ENCODE results near the gene AMY1B.
"Not testable (repeated sequence)": the region's sequence is repeated elsewhere in the genome, so short reads cannot be mapped to it uniquely, and the experiment has no call there.

Gene AMY1B

DNA sequence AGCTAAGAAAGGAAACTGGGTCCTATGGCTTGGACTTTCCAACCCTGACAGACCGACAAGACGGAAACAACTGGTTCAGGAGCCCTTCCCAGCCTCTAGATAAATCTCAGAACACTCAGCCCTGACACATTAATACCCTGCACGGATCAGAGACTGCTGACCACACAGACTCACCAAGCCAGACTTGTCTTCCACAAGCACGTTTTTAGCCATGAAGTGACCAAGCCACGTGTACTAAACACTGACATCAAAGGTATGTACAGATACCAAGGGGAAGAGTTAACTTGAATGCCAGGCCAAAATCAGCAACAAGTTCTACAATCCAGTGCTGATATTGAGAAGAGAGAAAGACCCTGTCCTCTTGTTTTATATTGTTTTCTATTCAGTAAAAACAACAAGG lies at the start of gene AMY1B:
Gene AMY1B, minus strand, starts transcription at position 101 of the 400 bp plus-strand sequence. CDS start 571 bp downstream, outside the sequence.
- not testable (repeated sequence) for DNase-seq (ENCODE audit: low spot score)

GRCh38 chr1:103745040-103745439 lies 49.0 kb upstream of the AMY1B start:
- not testable (repeated sequence) for DNase-seq (ENCODE audit: low spot score)

GRCh38 chr1:103744449-103744848 lies 48.4 kb upstream of the AMY1B start:
- not testable (repeated sequence) for DNase-seq (ENCODE audit: low spot score)

DNA sequence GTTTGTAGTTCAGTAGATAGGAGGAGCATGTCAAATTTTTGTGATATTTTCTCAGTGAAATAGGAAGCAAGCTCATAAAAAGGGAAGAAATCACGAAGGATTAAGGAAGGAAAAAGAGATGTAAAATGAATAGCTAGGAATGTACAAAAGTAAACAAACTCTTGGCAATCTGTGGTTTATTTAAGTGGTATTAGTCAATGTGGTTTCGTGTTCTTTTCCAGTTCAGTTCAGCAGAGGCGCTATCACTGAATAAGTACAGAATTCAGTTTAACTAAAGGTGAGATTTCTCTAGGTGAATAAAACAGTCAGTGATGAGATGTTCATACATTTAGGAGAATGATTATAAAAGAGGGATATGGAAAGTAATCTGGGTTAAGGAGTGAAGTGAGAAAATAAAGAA lies 42.0 kb upstream of the AMY1B start:
- DNase-seq (ENCODE audit: low spot score): not testable (repeated sequence)

GRCh38 chr1:103735334-103735733 lies 39.3 kb upstream of the AMY1B start:
- not testable (repeated sequence) for DNase-seq (ENCODE audit: low spot score)

GRCh38 chr1:103721473-103721872 lies 25.5 kb upstream of the AMY1B start:
- DNase-seq (ENCODE audit: low spot score): not testable (repeated sequence)

DNA sequence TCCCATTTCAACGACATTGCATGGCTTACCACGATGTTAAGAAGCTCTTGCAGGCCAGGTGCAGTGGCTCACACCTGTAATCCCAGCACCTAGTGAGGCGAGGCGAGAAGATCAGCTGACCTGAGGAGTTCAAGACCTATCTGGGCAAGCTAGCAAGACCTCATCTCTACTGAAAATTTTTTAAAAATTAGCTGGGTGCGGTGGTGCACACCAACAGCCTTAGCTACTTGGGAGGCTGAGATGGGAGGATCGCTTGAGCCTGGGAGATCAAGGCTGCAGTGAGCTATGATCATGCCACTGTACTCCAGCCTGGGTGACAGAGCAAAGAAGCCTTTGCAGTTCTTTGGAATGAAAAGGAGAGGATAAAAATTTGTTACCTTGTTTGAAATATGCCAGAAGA lies 21.4 kb upstream of the AMY1B start:
- not testable (repeated sequence) for DNase-seq (ENCODE audit: low spot score)

- not testable (repeated sequence) for DNase-seq (ENCODE audit: low spot score)
These were observed 14.4 kb upstream of the AMY1B start for GRCh38 chr1:103710381-103710780.

- DNase-seq (ENCODE audit: low spot score): not testable (repeated sequence)
These were observed 11.7 kb upstream of the AMY1B start for GRCh38 chr1:103707670-103708069.

DNA sequence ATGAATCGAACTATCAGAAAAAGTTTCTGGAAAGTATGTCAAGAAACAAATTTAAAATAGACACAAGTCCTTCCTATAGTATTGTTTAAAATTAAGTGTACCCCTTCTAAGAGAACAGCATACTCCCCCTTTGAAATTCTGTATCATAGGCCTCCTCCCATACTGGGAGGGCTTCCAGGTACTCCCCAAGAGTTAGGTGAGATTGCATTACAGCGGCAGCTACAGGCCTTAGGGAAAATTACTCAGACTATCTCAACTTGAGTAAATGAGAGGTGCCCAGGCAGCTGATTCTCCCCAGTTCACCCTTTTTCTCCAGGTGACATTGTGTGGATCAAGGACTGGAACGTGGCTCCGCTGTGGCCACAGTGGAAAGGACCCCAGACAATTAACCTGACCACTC lies 5.2 kb upstream of the AMY1B start:
- DNase-seq (ENCODE audit: low spot score): not testable (repeated sequence)

DNA sequence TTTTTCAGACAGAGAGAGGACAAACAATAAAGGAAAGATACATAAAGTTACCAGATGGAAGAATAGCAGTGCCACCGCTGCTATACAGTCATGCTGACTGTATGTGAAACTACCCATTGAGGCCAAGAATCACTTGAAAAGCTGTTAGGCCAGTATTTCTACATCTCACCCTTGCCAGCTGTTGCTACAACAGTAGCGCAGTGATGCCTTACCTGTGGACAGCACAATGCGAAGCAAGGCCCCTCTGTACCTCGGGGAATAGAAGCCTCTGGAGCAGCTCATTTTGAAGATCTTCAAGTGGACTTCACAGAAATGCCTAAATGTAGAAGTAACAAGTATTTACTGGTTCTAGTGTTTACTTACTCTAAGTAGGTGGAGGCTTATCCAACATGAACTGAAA lies 4.7 kb upstream of the AMY1B start:
- not testable (repeated sequence) for DNase-seq (ENCODE audit: low spot score)

DNA sequence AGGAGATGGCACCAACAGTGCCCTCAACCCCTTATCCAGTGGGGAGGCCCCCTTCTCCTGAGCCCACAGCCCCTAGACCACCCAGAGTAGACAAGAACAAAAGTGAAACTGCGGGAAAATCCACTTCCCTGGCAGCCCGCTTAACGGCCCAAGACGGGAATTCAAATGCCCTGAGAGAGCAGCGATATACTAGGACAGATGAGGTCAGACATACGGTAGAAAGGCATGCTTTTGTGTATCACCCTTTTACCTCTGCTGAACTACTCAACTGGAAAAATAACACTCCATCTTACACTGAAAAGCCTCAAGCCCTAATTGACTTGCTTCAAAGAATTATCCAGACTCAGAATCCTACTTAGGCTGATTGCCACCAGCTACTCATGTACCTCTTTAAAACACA lies 1.4 kb upstream of the AMY1B start:
- DNase-seq (ENCODE audit: low spot score): not testable (repeated sequence)

- not testable (repeated sequence) for DNase-seq (ENCODE audit: low spot score)
These were observed 19.7 kb downstream of the AMY1B start for GRCh38 chr1:103676335-103676734.

DNA sequence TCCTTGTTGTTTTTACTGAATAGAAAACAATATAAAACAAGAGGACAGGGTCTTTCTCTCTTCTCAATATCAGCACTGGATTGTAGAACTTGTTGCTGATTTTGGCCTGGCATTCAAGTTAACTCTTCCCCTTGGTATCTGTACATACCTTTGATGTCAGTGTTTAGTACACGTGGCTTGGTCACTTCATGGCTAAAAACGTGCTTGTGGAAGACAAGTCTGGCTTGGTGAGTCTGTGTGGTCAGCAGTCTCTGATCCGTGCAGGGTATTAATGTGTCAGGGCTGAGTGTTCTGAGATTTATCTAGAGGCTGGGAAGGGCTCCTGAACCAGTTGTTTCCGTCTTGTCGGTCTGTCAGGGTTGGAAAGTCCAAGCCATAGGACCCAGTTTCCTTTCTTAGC lies 40.5 kb downstream of the AMY1B start, which contains the start of gene AMY1A:
Gene AMY1A, plus strand, starts transcription at position 301 of the 400 bp plus-strand sequence. CDS start 571 bp downstream, outside the sequence.
- DNase-seq (ENCODE audit: low spot score): not testable (repeated sequence)

GRCh38 chr1:103654133-103654532 lies 41.9 kb downstream of the AMY1B start:
- not testable (repeated sequence) for DNase-seq (ENCODE audit: low spot score)

GRCh38 chr1:103650889-103651288 lies 45.1 kb downstream of the AMY1B start:
- DNase-seq (ENCODE audit: low spot score): not testable (repeated sequence)

- DNase-seq (ENCODE audit: low spot score): not testable (repeated sequence)
These were observed 45.7 kb downstream of the AMY1B start for GRCh38 chr1:103650305-103650704.

DNA sequence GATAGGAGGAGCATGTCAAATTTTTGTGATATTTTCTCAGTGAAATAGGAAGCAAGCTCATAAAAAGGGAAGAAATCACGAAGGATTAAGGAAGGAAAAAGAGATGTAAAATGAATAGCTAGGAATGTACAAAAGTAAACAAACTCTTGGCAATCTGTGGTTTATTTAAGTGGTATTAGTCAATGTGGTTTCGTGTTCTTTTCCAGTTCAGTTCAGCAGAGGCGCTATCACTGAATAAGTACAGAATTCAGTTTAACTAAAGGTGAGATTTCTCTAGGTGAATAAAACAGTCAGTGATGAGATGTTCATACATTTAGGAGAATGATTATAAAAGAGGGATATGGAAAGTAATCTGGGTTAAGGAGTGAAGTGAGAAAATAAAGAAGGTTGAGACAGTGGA lies 52.1 kb downstream of the AMY1B start:
- not testable (repeated sequence) for DNase-seq (ENCODE audit: low spot score)

DNA sequence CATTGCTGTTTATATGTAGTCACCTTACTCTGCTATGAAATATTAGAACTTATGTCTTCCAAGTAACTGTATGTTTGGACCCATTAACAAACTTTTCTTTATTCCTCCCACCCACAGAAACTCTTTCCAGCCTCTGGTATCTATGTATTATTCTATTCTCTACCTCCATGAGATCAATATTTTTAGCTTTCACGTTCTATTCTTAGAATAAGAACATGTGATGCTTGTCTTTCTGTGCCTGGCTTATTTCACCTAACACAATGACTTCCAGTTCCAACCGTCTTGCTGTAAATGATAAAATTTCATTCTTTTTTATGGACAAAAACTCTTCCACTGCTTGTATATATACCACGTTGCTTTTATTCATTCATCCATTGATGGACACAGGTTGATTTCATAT lies 54.8 kb downstream of the AMY1B start:
- not testable (repeated sequence) for DNase-seq (ENCODE audit: low spot score)

Measured in left forelimb (tissue), 1 donor.